ENCODE measurements around the gene TCFL5. TPM values are rescaled to one million over a fixed set of nuclear protein-coding genes. Genes with fewer than 3 reads are reported as not detected.

The TCFL5 gene
- total and polyA plus RNA-seq, 10 of the 15 experiments (the other 5 are each of a cell fraction or from before 2014, with no cell fraction given), result 0.48 to 8.1 (median 3.8) TPM

- TF ChIP-seq ZNF384 (IDR thresholded peaks at IDR 0.05; ENCODE audit: borderline replicate concordance, low read depth, low read length) (no peak), POLR2A (IDR thresholded peaks at IDR 0.05; ENCODE audit: low read depth, low read length) (peak; percentile 26), TCF7 (IDR thresholded peaks at IDR 0.05; ENCODE audit: borderline replicate concordance) (0 out of 2 replicates have a peak, but pooled peaks have one; percentile 42), CBX5 (IDR thresholded peaks at IDR 0.05; ENCODE audit: low read depth) (no peak), ZNF24 (IDR thresholded peaks at IDR 0.05) (no peak), CHD2 (IDR thresholded peaks at IDR 0.05; ENCODE audit: borderline replicate concordance, low read depth, low read length) (no peak), CREM (IDR thresholded peaks at IDR 0.05; ENCODE audit: low read depth) (peak; percentile 49; the same call in 1 of the 2 replicates), ATF7 (IDR thresholded peaks at IDR 0.05; ENCODE audit: low read depth) (0 out of 2 replicates have a peak, but pooled peaks have one; percentile 28), CBX3 (IDR thresholded peaks at IDR 0.05; ENCODE audit: borderline replicate concordance, low read depth) (no peak), GATAD2B (conservative IDR thresholded peaks at IDR 0.05; ENCODE audit: low read depth) (no peak), ZSCAN29 (IDR thresholded peaks at IDR 0.05) (no peak), MTA3 (IDR thresholded peaks at IDR 0.05; ENCODE audit: borderline replicate concordance, low read length) (0 out of 2 replicates have a peak, but pooled peaks have one; percentile 10)
- TF ChIP-seq, protein P1, sequence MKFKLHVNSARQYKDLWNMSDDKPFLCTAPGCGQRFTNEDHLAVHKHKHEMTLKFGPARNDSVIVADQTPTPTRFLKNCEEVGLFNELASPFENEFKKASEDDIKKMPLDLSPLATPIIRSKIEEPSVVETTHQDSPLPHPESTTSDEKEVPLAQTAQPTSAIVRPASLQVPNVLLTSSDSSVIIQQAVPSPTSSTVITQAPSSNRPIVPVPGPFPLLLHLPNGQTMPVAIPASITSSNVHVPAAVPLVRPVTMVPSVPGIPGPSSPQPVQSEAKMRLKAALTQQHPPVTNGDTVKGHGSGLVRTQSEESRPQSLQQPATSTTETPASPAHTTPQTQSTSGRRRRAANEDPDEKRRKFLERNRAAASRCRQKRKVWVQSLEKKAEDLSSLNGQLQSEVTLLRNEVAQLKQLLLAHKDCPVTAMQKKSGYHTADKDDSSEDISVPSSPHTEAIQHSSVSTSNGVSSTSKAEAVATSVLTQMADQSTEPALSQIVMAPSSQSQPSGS (IDR thresholded peaks at IDR 0.05; ENCODE audit: low read length), result peak; percentile 8; the same call in 1 of the 2 replicates
Observed at GRCh38 chr20:62900692-62901584, 39.3 kb upstream of the TCFL5 start (continued).
